ENCODE data around the gene ARID1B.

Gene ARID1B

GRCh38 chr6:156999762-157000161, 222.6 kb downstream of the ARID1B start:
- no peak for DNase-seq

- no peak for DNase-seq
Measured at GRCh38 chr6:157001716-157002115, 224.5 kb downstream of the ARID1B start.

GRCh38 chr6:157002774-157003173, 225.6 kb downstream of the ARID1B start:
- DNase-seq: no peak

- DNase-seq: no peak
Measured at GRCh38 chr6:157005940-157006339, 228.8 kb downstream of the ARID1B start.

- DNase-seq: no peak
Measured at GRCh38 chr6:157008568-157008967, 231.4 kb downstream of the ARID1B start.

GRCh38 chr6:157012355-157012754, 235.2 kb downstream of the ARID1B start:
- no peak for DNase-seq

- no peak for DNase-seq
Measured at GRCh38 chr6:157013649-157014304, 236.6 kb downstream of the ARID1B start.

- DNase-seq: no peak
Measured at GRCh38 chr6:157014871-157015270, 237.7 kb downstream of the ARID1B start.

GRCh38 chr6:157017022-157017421, 239.8 kb downstream of the ARID1B start:
- no peak for DNase-seq

GRCh38 chr6:157017861-157018260, 240.7 kb downstream of the ARID1B start:
- DNase-seq: no peak

- DNase-seq: peak; percentile 7
Measured at GRCh38 chr6:157019115-157019641, 242.0 kb downstream of the ARID1B start.

GRCh38 chr6:157019733-157020132, 242.6 kb downstream of the ARID1B start:
- no peak for DNase-seq

- DNase-seq: no peak
Measured at GRCh38 chr6:157020398-157020797, 243.2 kb downstream of the ARID1B start.

- no peak for DNase-seq
Measured at GRCh38 chr6:157020881-157021343, 243.7 kb downstream of the ARID1B start.

GRCh38 chr6:157021344-157021992, 244.3 kb downstream of the ARID1B start:
- DNase-seq: peak; percentile 33

- peak; percentile 51 for DNase-seq
Measured at GRCh38 chr6:157021993-157022740, 245.0 kb downstream of the ARID1B start.

- DNase-seq: no peak
Measured at GRCh38 chr6:157023958-157024357, 246.8 kb downstream of the ARID1B start.

GRCh38 chr6:157024745-157025144, 247.6 kb downstream of the ARID1B start:
- DNase-seq: no peak

GRCh38 chr6:157025437-157025836, 248.3 kb downstream of the ARID1B start:
- no peak for DNase-seq

GRCh38 chr6:157029980-157030690, 253.0 kb downstream of the ARID1B start:
- no peak for DNase-seq

GRCh38 chr6:157030755-157031154, 253.6 kb downstream of the ARID1B start:
- no peak for DNase-seq

- no peak for DNase-seq
Measured at GRCh38 chr6:157032923-157033322, 255.7 kb downstream of the ARID1B start.
